Epithelial cell of proximal tubule (primary cell): ENCODE data around the gene SUPT4H1. TPM values are rescaled to one million over a fixed set of nuclear protein-coding genes. Genes with fewer than 3 reads are reported as not detected.

Experiments used
- DNase-seq: peaks from one replicate; pipeline ENCODE4 v3.0.0-alpha.2; 2011; ENCODE audit warnings: low read depth
- H3K4me3 ChIP-seq: 2 replicates; pipeline ENCODE4 v1.5.1; 2011; ENCODE audit warnings: low read depth, mild to moderate bottlenecking, low read length
- total RNA-seq: library from RNA; depleted of rRNA; stranded (reverse); fragments of >200 nt; gene quantifications from 2 replicates; pipeline ENCODE4 v1.2.3, GENCODE V29; 2015
- TF ChIP-seq, protein P1 (sequence below): conservative IDR thresholded peaks from 2 replicates; pipeline ENCODE4 v1.5.1; 2012; ENCODE audit warnings: low read depth, mild to moderate bottlenecking, low read length

Gene SUPT4H1
- total RNA-seq, 1 donor from 2014 or later: 47.6 TPM

DNA sequence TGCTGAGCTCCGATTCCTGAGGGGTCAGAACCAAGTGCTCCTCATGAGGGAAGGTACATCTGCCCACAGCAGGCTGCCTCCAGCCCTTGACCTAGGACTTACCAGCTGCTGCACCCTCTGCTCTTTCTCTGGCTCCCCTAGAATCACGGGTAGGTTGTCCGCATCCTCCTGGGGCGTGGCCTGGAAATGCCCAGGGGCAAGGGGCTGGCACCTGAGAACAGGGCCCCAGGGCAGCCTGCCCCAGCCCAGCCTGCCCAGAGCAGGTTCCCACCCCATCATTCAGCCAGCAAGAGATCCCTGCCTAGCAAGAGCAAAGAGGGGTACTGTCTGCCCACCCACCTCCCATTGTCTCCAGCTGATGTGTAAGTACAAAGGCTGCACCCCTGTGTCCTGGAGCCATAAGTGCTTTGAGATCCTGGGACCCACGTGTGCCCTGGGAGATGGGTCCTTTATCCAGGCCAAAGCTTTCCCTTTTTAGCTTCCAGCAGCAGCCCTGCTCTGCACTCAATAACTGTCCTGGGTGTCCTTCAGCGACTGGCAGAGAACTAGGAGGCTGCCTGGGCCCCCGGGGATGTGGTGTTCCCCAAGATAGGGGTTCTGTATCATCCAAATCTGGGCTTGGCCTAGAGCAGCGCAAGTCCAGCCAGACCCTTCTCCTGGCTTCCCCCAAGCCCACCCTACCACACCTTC lies 28.5 kb downstream of the SUPT4H1 start:
- no peak for DNase-seq
- H3K4me3 ChIP-seq: peak overlapping the region; percentile 56
- TF ChIP-seq, protein P1, sequence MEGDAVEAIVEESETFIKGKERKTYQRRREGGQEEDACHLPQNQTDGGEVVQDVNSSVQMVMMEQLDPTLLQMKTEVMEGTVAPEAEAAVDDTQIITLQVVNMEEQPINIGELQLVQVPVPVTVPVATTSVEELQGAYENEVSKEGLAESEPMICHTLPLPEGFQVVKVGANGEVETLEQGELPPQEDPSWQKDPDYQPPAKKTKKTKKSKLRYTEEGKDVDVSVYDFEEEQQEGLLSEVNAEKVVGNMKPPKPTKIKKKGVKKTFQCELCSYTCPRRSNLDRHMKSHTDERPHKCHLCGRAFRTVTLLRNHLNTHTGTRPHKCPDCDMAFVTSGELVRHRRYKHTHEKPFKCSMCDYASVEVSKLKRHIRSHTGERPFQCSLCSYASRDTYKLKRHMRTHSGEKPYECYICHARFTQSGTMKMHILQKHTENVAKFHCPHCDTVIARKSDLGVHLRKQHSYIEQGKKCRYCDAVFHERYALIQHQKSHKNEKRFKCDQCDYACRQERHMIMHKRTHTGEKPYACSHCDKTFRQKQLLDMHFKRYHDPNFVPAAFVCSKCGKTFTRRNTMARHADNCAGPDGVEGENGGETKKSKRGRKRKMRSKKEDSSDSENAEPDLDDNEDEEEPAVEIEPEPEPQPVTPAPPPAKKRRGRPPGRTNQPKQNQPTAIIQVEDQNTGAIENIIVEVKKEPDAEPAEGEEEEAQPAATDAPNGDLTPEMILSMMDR: no peak

DNA sequence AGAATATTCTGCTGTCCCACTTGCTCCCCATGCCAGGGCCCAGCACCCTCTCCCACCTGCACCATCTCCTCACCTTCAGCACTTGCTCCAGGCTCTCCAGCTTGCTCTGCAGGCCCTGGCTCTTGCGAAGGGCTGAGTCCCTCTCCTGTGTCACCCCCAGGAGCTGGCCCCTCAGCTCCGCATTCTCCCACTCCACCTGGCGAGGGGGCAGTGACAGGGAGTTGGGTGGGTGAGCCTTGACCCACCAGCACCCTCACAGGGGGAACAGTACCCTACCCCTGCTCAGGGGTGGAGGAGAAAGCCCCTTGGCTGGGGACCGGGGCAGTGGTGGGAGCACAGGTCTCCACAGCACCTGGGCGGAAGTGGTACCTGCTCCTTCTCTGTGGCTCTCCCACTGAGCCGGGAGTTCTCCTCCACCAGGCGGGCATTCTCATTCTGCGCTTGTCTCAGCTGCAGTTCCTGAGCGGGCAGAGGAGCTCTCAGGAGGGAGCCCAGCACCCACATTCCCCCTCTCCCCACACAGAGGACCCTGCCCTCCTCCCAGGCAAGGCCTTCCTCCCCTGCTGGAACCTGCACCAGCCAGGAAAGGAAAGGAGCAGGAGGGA lies 29.3 kb downstream of the SUPT4H1 start:
- DNase-seq: no peak
- H3K4me3 ChIP-seq: no peak overlapping the region
- TF ChIP-seq, protein P1: no peak

DNA sequence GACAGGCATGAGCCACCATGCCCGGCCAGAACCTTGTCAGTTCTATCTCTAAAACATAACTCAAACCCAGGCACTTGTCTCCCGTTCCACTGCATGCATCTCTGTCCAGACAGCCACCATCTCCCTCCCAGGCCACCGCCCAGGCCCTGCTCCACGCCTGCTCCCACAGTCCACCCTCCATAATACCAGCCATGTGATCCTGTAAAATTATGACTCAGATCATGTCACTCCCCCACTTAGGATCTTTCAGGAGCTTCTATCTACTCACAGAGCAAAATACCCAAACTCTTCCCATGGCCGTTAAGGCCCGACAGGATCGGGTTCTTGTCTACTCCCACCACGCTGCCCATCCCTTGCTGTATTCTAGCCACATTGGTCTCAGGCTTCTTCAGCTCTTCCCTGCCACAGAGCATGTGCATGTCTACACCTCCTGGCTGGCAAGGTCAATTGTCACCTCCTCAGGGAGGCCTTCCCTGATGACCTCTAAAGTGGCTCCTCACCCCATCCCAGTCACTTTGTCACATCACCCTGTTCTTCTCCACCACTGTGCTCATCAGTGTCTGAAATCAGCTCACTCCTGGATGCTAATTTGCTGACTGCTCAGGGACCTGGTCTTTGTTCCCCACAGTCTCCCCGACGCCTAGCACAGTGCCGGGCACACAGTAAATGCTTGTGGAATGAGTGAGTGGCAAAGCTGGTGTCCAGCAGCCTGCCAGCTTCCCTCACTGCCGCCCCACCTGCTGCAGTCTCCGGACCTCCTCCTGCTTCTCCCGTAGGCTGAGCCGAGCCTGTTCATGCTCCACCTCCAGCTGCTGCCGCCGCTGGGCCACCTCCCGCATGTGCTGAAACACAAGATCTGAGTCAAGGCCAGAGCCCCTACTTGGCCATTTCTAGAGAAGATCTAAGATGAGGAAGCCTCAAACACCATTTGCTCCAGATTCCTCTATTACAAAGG lies 30.2 kb downstream of the SUPT4H1 start:
- TF ChIP-seq, protein P1: no peak
- no peak for DNase-seq
- no peak overlapping the region for H3K4me3 ChIP-seq

DNA sequence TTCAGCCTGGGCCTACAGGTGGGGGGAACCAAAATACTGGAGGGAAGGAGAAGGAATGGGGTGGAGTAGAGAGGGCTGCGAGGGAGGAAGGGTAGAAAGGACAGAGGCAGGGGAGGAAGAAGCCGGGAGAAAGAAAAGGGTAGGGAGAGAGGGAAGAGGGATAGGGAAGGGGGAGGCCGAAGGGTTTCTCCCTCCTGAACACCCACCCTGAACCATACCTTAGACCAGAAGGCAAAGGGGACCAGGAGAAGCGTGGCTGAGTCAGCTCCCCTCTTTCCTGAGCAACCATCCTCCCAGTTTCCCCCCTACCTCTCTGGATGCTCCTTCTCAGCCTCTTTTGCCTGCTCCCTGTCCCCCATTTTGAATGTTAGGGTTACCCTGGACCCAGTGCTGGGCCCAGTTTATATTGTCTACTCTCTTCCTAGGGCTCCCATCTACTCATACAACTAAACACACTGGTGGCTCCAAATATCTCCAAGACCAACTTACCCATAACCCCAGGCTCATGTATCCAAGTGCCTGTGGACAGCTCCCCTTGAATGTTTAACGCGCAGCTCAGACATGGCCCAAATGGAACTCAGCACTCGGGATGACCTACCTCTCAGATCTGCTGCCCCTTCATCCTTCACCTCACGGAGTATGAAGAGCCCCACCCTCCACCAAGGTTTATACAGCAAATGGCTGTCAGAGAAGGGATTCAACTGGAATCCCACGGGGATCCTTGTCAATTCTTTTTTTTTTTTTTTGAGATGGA lies 31.3 kb downstream of the SUPT4H1 start:
- TF ChIP-seq, protein P1: no peak
- DNase-seq: no peak
- no peak overlapping the region for H3K4me3 ChIP-seq

DNA sequence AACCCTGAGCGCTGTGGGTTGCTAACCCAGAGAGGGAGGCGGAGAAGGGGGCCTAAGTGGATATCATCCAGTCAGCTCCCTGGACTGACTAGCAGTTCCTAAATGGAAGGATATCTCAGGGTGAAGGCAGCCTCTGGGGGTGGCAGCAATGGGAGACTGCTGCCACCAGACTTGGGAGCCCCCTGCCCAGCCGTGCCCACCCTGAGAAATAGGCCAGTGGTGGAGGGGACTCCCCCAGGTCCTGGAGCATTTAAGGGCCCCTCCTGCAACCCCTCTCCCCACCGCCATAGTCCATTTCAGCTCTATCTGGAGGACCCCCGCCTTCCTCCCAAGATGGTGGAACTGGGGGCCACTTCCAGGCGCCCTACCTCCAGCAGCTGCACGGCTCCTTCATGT lies 31.8 kb downstream of the SUPT4H1 start:
- TF ChIP-seq, protein P1: no peak
- no peak for DNase-seq
- no peak overlapping the region for H3K4me3 ChIP-seq
